B cell (primary cell): ENCODE data around the gene ZNF135. TPM values are rescaled to one million over a fixed set of nuclear protein-coding genes. Genes with fewer than 3 reads are reported as not detected.

Experiments
- ATAC-seq: fragments of 200-7000 bp; cut with Tn5 transposase; one replicate; pipeline ENCODE4 v1.10.0; 2021; ENCODE audit warnings: low read depth, mild to moderate bottlenecking, moderate number of reproducible peaks, moderate library complexity
- CTCF ChIA-PET: fragments of 350-600 bp; sonication (Branson Sonifier 250); formaldehyde crosslinking; loops from one replicate; lab custom pipeline; 2021; ENCODE audit warnings: antibody characterized with exemption, inconsistent platforms; lab: Charles Lee
- POLR2A ChIA-PET: fragments of 350-600 bp; sonication (Branson Sonifier 250); formaldehyde crosslinking; loops from one replicate; lab custom pipeline; 2021; ENCODE audit warnings: antibody characterized with exemption; lab: Charles Lee
- DNase-seq: peaks from one replicate; pipeline ENCODE4 v3.0.0; 2013
- H2AFZ ChIP-seq: 2 replicates; pipeline ENCODE4 v1.6.1; 2012; ENCODE audit warnings: mild to moderate bottlenecking, low read depth, low read length; ENCODE audit not compliant: insufficient read depth, poor library complexity, severe bottlenecking
- H3K27ac ChIP-seq, 2 donors: 1 replicate in 1 of 2; 2 replicates in 1 of 2; pipeline ENCODE4 v1.5.1; 2012 to 2013; ENCODE audit warnings: low read length in 2 of 2, mild to moderate bottlenecking in 2 of 2, moderate library complexity in 1 of 2
- H3K27me3 ChIP-seq, 4 experiments: fragments of 200-600 bp in 1 of 4; sonication (generic) in 1 of 4; replicated peaks in 1 of 4; 1 replicate in 2 of 4; 2 replicates in 2 of 4; pipeline versions ENCODE4 v1.6.1 to v1.7.0; 2013 to 2016; ENCODE audit warnings: low read length in 3 of 4, mild to moderate bottlenecking in 2 of 4, mixed read lengths in 1 of 4, moderate library complexity in 1 of 4; ENCODE audit not compliant: insufficient read depth in 4 of 4, control insufficient read depth in 3 of 4; ENCODE audit errors: control extremely low read depth in 1 of 4
- H3K36me3 ChIP-seq, 2 experiments: replicated peaks in 1 of 2; 1 replicate in 1 of 2; 2 replicates in 1 of 2; pipeline versions ENCODE4 v1.6.1 to v1.7.1; 2013; ENCODE audit warnings: low read length in 1 of 2; ENCODE audit not compliant: insufficient read depth in 2 of 2, control insufficient read depth in 1 of 2; ENCODE audit errors: control extremely low read depth in 1 of 2, extremely low read depth in 1 of 2
- H3K4me1 ChIP-seq, 2 donors: fragments of 200-600 bp in 1 of 2; sonication (generic) in 1 of 2; 1 replicate in 1 of 2; 2 replicates in 1 of 2; pipeline versions ENCODE4 v1.5.1 to v1.6.1; 2013 to 2017; ENCODE audit warnings: low read length in 2 of 2; ENCODE audit not compliant: control insufficient read depth in 2 of 2, insufficient read depth in 2 of 2
- H3K4me2 ChIP-seq: replicated peaks from 2 replicates; pipeline ENCODE3; 2012; ENCODE audit warnings: mild to moderate bottlenecking, low read depth, low read length; ENCODE audit not compliant: poor library complexity, severe bottlenecking
- H3K4me3 ChIP-seq, 5 experiments: fragments of 200-600 bp in 1 of 5; sonication (generic) in 1 of 5; 1 replicate in 3 of 5; 2 replicates in 2 of 5; pipeline versions ENCODE4 v1.5.1 to v1.7.0; 2011 to 2016; ENCODE audit warnings: low read length in 4 of 5, mild to moderate bottlenecking in 4 of 5, low read depth in 2 of 5, control low read depth in 1 of 5, moderate library complexity in 1 of 5; ENCODE audit not compliant: insufficient read depth in 1 of 5; ENCODE audit errors: control extremely low read depth in 1 of 5, extremely low read depth in 1 of 5
- H3K79me2 ChIP-seq: fragments of 200-600 bp; sonication (generic); one replicate; pipeline ENCODE4 v1.6.0; 2016; ENCODE audit warnings: low read length; ENCODE audit not compliant: control insufficient read depth, insufficient read depth
- H3K9ac ChIP-seq: fragments of 200-600 bp; sonication (generic); 2 replicates; pipeline ENCODE4 v1.6.1; 2017; ENCODE audit warnings: mild to moderate bottlenecking, low read length, moderate library complexity
- H3K9me3 ChIP-seq, 3 donors: one replicate each; pipeline versions ENCODE4 v1.6.1 to v1.7.1; 2013; ENCODE audit warnings: low read length in 2 of 3; ENCODE audit not compliant: control insufficient read depth in 2 of 3, insufficient read depth in 1 of 3; ENCODE audit errors: control extremely low read depth in 1 of 3
- H4K20me1 ChIP-seq: 2 replicates; pipeline ENCODE4 v1.6.0; 2012; ENCODE audit warnings: mild to moderate bottlenecking, low read length; ENCODE audit not compliant: insufficient read depth, control insufficient read depth, poor library complexity, severe bottlenecking
- H3K27ac Mint-ChIP-seq: one replicate; pipeline ENCODE4 v1.8.0; 2021; ENCODE audit warnings: mixed read lengths
- H3K27me3 Mint-ChIP-seq: one replicate; pipeline ENCODE4 v1.8.0; 2021; ENCODE audit warnings: mixed read lengths
- H3K4me1 Mint-ChIP-seq: one replicate; pipeline ENCODE4 v1.8.0; 2021; ENCODE audit warnings: mixed read lengths
- H3K4me3 Mint-ChIP-seq: one replicate; pipeline ENCODE4 v1.8.0; 2021; ENCODE audit warnings: mixed read lengths
- H3K9me3 Mint-ChIP-seq: one replicate; pipeline ENCODE4 v1.8.0; 2022; ENCODE audit warnings: mixed read lengths; ENCODE audit not compliant: insufficient read depth
- EZH2 ChIP-seq: IDR thresholded peaks from 2 replicates; pipeline ENCODE4 v1.6.1; 2012; ENCODE audit warnings: borderline replicate concordance, low read depth, mild to moderate bottlenecking, moderate library complexity, low read length; ENCODE audit not compliant: insufficient read depth, poor library complexity, severe bottlenecking
- WGBS: methylation state at CpG from one replicate; pipeline ENCODE4 v1.1.5; 2013; ENCODE audit warnings: missing lambda C conversion rate; ENCODE audit not compliant: insufficient coverage; 5-methylcytosine and 5-hydroxymethylcytosine counted together
- intact Hi-C: fragments of 100-400 bp; cut with micrococcal nuclease; formaldehyde crosslinking; loops from one replicate; pipeline ENCODE4 v1.10.0; 2022
- polyA plus RNA-seq: library from polyadenylated mRNA; depleted of rRNA; stranded (reverse); fragments of >200 nt; gene quantifications from 2 replicates; pipeline ENCODE4 v1.2.3, GENCODE V29; 2012
- total RNA-seq, 2 donors: library from RNA; stranded (reverse); fragments of 120-200 nt in 1 of 2; gene quantifications; 1 replicate in 1 of 2; 2 replicates in 1 of 2; pipeline versions ENCODE4 v1.2.3 to v1.2.4, GENCODE V29; 2013 to 2022
- TF ChIP-seq, protein P1 (sequence below): fragments of 200-600 bp; IDR thresholded peaks from one replicate; pipeline ENCODE4 v1.8.0; 2022; ENCODE audit warnings: antibody characterized with exemption, mild to moderate bottlenecking

The ZNF135 gene
- total and polyA plus RNA-seq, 2 donors (not counting 1 experiment from before 2014, with no cell fraction given) = 8.9 to 10.0 TPM

DNA sequence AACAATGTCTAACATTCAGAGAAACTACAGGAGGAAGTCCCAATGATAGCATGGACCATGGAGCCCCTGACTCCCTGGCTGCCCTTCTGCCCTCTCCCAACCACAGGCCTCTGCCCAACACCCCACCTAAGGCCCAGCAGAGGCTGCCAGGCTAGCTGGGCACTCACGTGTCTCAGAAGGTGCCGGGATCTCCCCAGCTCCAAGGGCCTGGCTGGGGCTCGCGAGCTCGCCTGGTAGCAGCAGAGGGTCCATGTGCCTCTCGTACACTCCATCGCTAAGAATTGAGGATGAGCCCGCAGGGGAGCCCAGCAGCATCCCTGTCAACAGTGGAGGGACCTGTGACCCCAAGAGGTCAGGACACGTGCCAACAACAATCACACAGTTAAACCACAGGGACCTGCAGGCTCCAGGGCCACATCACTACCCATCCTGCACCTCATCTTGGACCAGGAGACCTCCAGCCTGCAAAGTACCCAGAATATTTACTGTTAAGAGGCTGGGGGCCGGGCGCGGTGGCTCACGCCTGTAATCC, 29.5 kb downstream of the ZNF135 start:
- ATAC-seq = no peak
- TF ChIP-seq, protein P1, sequence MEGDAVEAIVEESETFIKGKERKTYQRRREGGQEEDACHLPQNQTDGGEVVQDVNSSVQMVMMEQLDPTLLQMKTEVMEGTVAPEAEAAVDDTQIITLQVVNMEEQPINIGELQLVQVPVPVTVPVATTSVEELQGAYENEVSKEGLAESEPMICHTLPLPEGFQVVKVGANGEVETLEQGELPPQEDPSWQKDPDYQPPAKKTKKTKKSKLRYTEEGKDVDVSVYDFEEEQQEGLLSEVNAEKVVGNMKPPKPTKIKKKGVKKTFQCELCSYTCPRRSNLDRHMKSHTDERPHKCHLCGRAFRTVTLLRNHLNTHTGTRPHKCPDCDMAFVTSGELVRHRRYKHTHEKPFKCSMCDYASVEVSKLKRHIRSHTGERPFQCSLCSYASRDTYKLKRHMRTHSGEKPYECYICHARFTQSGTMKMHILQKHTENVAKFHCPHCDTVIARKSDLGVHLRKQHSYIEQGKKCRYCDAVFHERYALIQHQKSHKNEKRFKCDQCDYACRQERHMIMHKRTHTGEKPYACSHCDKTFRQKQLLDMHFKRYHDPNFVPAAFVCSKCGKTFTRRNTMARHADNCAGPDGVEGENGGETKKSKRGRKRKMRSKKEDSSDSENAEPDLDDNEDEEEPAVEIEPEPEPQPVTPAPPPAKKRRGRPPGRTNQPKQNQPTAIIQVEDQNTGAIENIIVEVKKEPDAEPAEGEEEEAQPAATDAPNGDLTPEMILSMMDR = no peak
- TF ChIP-seq EZH2 = no peak
- H3K9me3 ChIP-seq = peaks cover 0 to 85% (median 9%) of the 10 kb centered on the region in 3 donors

DNA sequence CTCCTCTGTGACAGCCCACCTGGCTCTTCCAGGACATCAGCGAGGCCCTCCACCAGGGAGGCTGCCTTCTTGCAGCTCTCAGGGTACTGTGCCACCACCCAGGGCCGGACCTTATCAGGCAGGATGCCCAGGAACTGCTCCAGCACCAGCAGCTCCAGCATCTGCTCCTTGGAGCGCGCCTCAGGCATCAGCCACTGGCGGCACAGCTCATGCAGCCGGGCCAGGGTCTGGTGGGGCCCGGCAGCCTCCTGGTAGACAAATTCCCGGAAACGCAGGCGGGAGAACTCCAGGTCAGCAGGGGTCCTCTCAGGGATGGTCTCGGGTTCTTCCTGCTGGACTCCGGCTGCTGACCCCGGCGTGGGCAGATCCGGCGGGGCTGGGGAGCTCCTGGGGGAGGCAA, 30.8 kb downstream of the ZNF135 start:
- Histone ChIP-seq H3K27me3 (no peaks in the 10 kb centered on the region), H3K36me3 (no peaks in the 10 kb centered on the region), H3K4me1 (no peaks in the 10 kb centered on the region), H3K27ac (no peak overlapping the region), H2AFZ (no peak overlapping the region), H3K79me2 (peaks cover 13% of the 10 kb centered on the region), H3K4me3 (no peak overlapping the region), H3K9me3 (peaks cover 0 to 85% (median 7%) of the 10 kb centered on the region in 3 donors), H3K4me2 (no peak overlapping the region), H4K20me1 (no peaks in the 10 kb centered on the region), H3K9ac (no peak overlapping the region)
- WGBS = 94% methylated on average over 16 of the region's 16 CpGs
- intact Hi-C loops = no loop called here
- H3K4me1 Mint-ChIP-seq = no peaks in the 10 kb centered on the region
- H3K27ac Mint-ChIP-seq = no peak overlapping the region
- no peak overlapping the region for H3K4me3 Mint-ChIP-seq
- ChIA-PET CTCF (no interaction called here), POLR2A (no interaction called here)
- ATAC-seq = no peak
- H3K27me3 Mint-ChIP-seq = no peaks in the 10 kb centered on the region
- no peak for DNase-seq
- no peak for TF ChIP-seq EZH2
- TF ChIP-seq, protein P1 = no peak
- H3K9me3 Mint-ChIP-seq = no peaks in the 10 kb centered on the region

More for the DNA sequence above, 29.5 kb downstream of the ZNF135 start:
- Histone ChIP-seq H3K4me2 (no peak overlapping the region), H3K4me3 (no peak overlapping the region), H3K4me1 (no peaks in the 10 kb centered on the region), H3K36me3 (peaks cover 0 to 7% of the 10 kb centered on the region in 2 experiments), H3K9ac (no peak overlapping the region), H3K27me3 (no peaks in the 10 kb centered on the region), H3K27ac (no peak overlapping the region), H2AFZ (no peak overlapping the region), H3K79me2 (peaks cover 7% of the 10 kb centered on the region), H4K20me1 (no peaks in the 10 kb centered on the region)
- ChIA-PET POLR2A (no interaction called here), CTCF (no interaction called here)
- Mint-ChIP-seq H3K4me1 (no peaks in the 10 kb centered on the region), H3K27me3 (no peaks in the 10 kb centered on the region), H3K9me3 (no peaks in the 10 kb centered on the region), H3K27ac (no peak overlapping the region), H3K4me3 (no peak overlapping the region)
- WGBS = 99% methylated on average over 9 of the region's 13 CpGs
- intact Hi-C loops = no loop called here
- no peak for DNase-seq
